22Rv1 (cell line): ENCODE measurements around the gene SMIM35.
"Not testable (repeated sequence)": the region's sequence is repeated elsewhere in the genome, so short reads cannot be mapped to it uniquely, and the experiment has no call there.

Source experiments
- H3K27ac ChIP-seq: fragments of 450-650 bp; 2 replicates; pipeline ENCODE4 v1.5.1; 2017
- CTCF ChIP-seq: fragments of 450-650 bp; IDR thresholded peaks from 2 replicates; pipeline ENCODE4 v1.5.1; 2017; ENCODE audit warnings: mild to moderate bottlenecking
- ZFX ChIP-seq: fragments of 450-650 bp; IDR thresholded peaks from 2 replicates; pipeline ENCODE4 v1.6.1; 2017; ENCODE audit warnings: antibody characterized with exemption, borderline replicate concordance

Gene SMIM35

GRCh38 chr11:118071416-118072030 lies 15.2 kb downstream of the SMIM35 start:
- TF ChIP-seq CTCF: no peak
- no peak for TF ChIP-seq ZFX
- H3K27ac ChIP-seq: no peak overlapping the region

- no peak overlapping the region for H3K27ac ChIP-seq
- TF ChIP-seq ZFX: no peak
- peak; percentile 2; the same call in 1 of the 2 replicates for TF ChIP-seq CTCF
Observed at GRCh38 chr11:118068945-118069612, 17.7 kb downstream of the SMIM35 start.

GRCh38 chr11:118068206-118068944 lies 18.4 kb downstream of the SMIM35 start:
- no peak overlapping the region for H3K27ac ChIP-seq
- TF ChIP-seq CTCF: peak; percentile 12
- TF ChIP-seq ZFX: no peak

- TF ChIP-seq ZFX (no peak), CTCF (no peak)
Observed at GRCh38 chr11:118067006-118067405, 19.8 kb downstream of the SMIM35 start.

GRCh38 chr11:118065384-118065783 lies 21.4 kb downstream of the SMIM35 start:
- TF ChIP-seq ZFX: no peak
- no peak for TF ChIP-seq CTCF
- H3K27ac ChIP-seq: no peak overlapping the region

More at GRCh38 chr11:118067006-118067405, 19.8 kb downstream of the SMIM35 start:
- no peak overlapping the region for H3K27ac ChIP-seq

GRCh38 chr11:118064956-118065355 lies 21.8 kb downstream of the SMIM35 start:
- no peak for TF ChIP-seq ZFX
- H3K27ac ChIP-seq: no peak overlapping the region

- H3K27ac ChIP-seq: not testable (repeated sequence)
Observed at GRCh38 chr11:118062631-118063030, 24.1 kb downstream of the SMIM35 start.

- not testable (repeated sequence) for H3K27ac ChIP-seq
Observed at GRCh38 chr11:118062181-118062580, 24.6 kb downstream of the SMIM35 start.
